SK-N-SH (cell line): ENCODE data around the gene CEACAM20. TPM values are rescaled to one million over a fixed set of nuclear protein-coding genes. Genes with fewer than 3 reads are reported as not detected.

Source experiments
- CTCF ChIA-PET: fragments of 300-600, 350-600 bp; formaldehyde crosslinking; extraction: SDS; loops from one replicate; lab custom pipeline; 2021; lab: Yijun Ruan, JAX
- POLR2A ChIA-PET: fragments of 350-600 bp; sonication (Branson Sonifier 250); formaldehyde crosslinking; extraction: SDS; loops from one replicate; lab custom pipeline; 2020; ENCODE audit warnings: antibody characterized with exemption, inconsistent platforms; lab: Yijun Ruan, JAX
- DNase-seq: peaks from one replicate; pipeline ENCODE4 v3.0.0; 2012
- H2AFZ ChIP-seq: fragments of 200-600 bp; sonication (generic); 2 replicates; pipeline ENCODE4 v1.8.1; 2016; ENCODE audit warnings: antibody characterized with exemption, mild to moderate bottlenecking, low read depth
- H3F3A ChIP-seq: fragments of 200-600 bp; sonication (generic); replicated peaks from 2 replicates; pipeline ENCODE3; 2016; ENCODE audit warnings: antibody characterized with exemption, mild to moderate bottlenecking; ENCODE audit not compliant: insufficient read depth
- H3K27ac ChIP-seq, 2 experiments: fragments of 200-500 bp in 1 of 2; fragments of 200-600 bp in 1 of 2; sonication (Bioruptor generic) in 1 of 2; sonication (generic), shearing (Covaris generic) in 1 of 2; 2 replicates each; pipeline versions ENCODE4 v1.5.1 to v1.6.1; 2014 to 2016; ENCODE audit warnings: low read depth in 2 of 2, inconsistent platforms in 1 of 2, low read length in 1 of 2, mild to moderate bottlenecking in 1 of 2, mixed read lengths in 1 of 2
- H3K27me3 ChIP-seq: fragments of 200-600 bp; sonication (generic), shearing (Covaris generic); 2 replicates; pipeline ENCODE4 v1.6.1; 2016; ENCODE audit warnings: mixed run types; ENCODE audit not compliant: insufficient read depth
- H3K36me3 ChIP-seq, 2 experiments: fragments of 200-500 bp in 1 of 2; fragments of 200-600 bp in 1 of 2; sonication (Bioruptor generic) in 1 of 2; sonication (generic) in 1 of 2; replicated peaks in 1 of 2; 2 replicates each; pipeline versions ENCODE3 to v1.5.1; 2014 to 2016; ENCODE audit warnings: low read length in 1 of 2, mild to moderate bottlenecking in 1 of 2; ENCODE audit not compliant: insufficient read depth in 2 of 2, control insufficient read depth in 1 of 2
- H3K4me1 ChIP-seq, 2 experiments: fragments of 200-500 bp in 1 of 2; fragments of 200-600 bp in 1 of 2; sonication (Bioruptor generic) in 1 of 2; sonication (generic), shearing (Covaris generic) in 1 of 2; 2 replicates each; pipeline versions ENCODE4 v1.5.1 to v1.6.1; 2014 to 2016; ENCODE audit warnings: low read depth in 1 of 2, low read length in 1 of 2, mixed run types in 1 of 2; ENCODE audit not compliant: insufficient read depth in 2 of 2, control insufficient read depth in 1 of 2
- H3K4me2 ChIP-seq: fragments of 200-600 bp; sonication (generic), shearing (Covaris generic); 2 replicates; pipeline ENCODE4 v1.6.1; 2017; ENCODE audit warnings: mixed run types
- H3K4me3 ChIP-seq, 2 experiments: fragments of 200-500 bp in 1 of 2; fragments of 200-600 bp in 1 of 2; sonication (Bioruptor generic) in 1 of 2; sonication (generic), shearing (Covaris generic) in 1 of 2; 2 replicates each; pipeline versions ENCODE4 v1.5.1 to v1.8.1; 2014 to 2016; ENCODE audit warnings: low read depth in 2 of 2, inconsistent platforms in 1 of 2, low read length in 1 of 2, mild to moderate bottlenecking in 1 of 2, mixed read lengths in 1 of 2, moderate library complexity in 1 of 2
- H3K79me2 ChIP-seq: fragments of 200-600 bp; sonication (generic); 2 replicates; pipeline ENCODE4 v1.8.1; 2017; ENCODE audit warnings: mild to moderate bottlenecking; ENCODE audit not compliant: insufficient read depth
- H3K9ac ChIP-seq: fragments of 200-600 bp; sonication (generic); 2 replicates; pipeline ENCODE4 v1.6.1; 2017; ENCODE audit warnings: mixed run types
- H3K9me2 ChIP-seq: fragments of 200-600 bp; sonication (generic); 2 replicates; pipeline ENCODE4 v1.6.1; 2017; ENCODE audit warnings: mixed run types
- H3K9me3 ChIP-seq: fragments of 200-600 bp; sonication (generic); 2 replicates; pipeline ENCODE4 v1.6.1; 2017; ENCODE audit warnings: mixed run types, mild to moderate bottlenecking, moderate library complexity
- H4K20me1 ChIP-seq: fragments of 200-600 bp; sonication (generic); 2 replicates; pipeline ENCODE4 v1.6.1; 2017; ENCODE audit warnings: mild to moderate bottlenecking, mixed run types; ENCODE audit not compliant: insufficient read depth
- FOXM1 ChIP-seq: IDR thresholded peaks from 2 replicates; pipeline ENCODE4 v1.4.0; 2012; ENCODE audit warnings: low read depth, mild to moderate bottlenecking
- GATA2 ChIP-seq: sonication (generic); formaldehyde crosslinking; IDR thresholded peaks from 2 replicates; pipeline ENCODE4 v1.5.0; 2020; ENCODE audit warnings: mild to moderate bottlenecking, missing genetic modification reagents
- MAX ChIP-seq: IDR thresholded peaks from 2 replicates; pipeline ENCODE4 v1.4.0; 2012; ENCODE audit warnings: low read depth
- MEF2A ChIP-seq: IDR thresholded peaks from 2 replicates; pipeline ENCODE4 v1.4.0; 2012; ENCODE audit warnings: low read depth, borderline replicate concordance
- NFIC ChIP-seq: IDR thresholded peaks from 2 replicates; pipeline ENCODE4 v1.4.0; 2012; ENCODE audit warnings: borderline replicate concordance
- RCOR1 ChIP-seq: fragments of 150-350 bp; IDR thresholded peaks from 2 replicates; pipeline ENCODE4 v1.6.1; 2017; ENCODE audit warnings: antibody characterized with exemption, low read length
- REST ChIP-seq: IDR thresholded peaks from 2 replicates; pipeline ENCODE4 v1.6.1; 2012; ENCODE audit warnings: mild to moderate bottlenecking, low read depth, low read length, moderate library complexity
- SMC3 ChIP-seq: IDR thresholded peaks from 2 replicates; pipeline ENCODE4 v1.6.1; 2012; ENCODE audit warnings: low read depth, low read length, improper control_type of control experiment
- TAF1 ChIP-seq: IDR thresholded peaks from 2 replicates; pipeline ENCODE4 v1.6.1; 2012; ENCODE audit warnings: low read depth, mild to moderate bottlenecking, low read length, moderate library complexity, borderline replicate concordance
- YY1 ChIP-seq: IDR thresholded peaks from 2 replicates; pipeline ENCODE4 v1.4.0; 2012; ENCODE audit warnings: low read depth, mild to moderate bottlenecking
- WGBS: methylation state at CpG from one replicate; pipeline ENCODE4 v1.1.6; 2017; ENCODE audit warnings: low lambda C conversion rate; 5-methylcytosine and 5-hydroxymethylcytosine counted together
- polyA plus RNA-seq, 3 experiments: library from polyadenylated mRNA; depleted of rRNA; stranded (reverse); fragments of >200 nt; gene quantifications; 2 replicates each; pipeline ENCODE4 v1.2.3, GENCODE V29; 2012

Gene CEACAM20
- polyA plus RNA-seq, 1 of the 3 experiments (the other 2 are of a cell fraction), result not detected

- POLR2A ChIA-PET, result no interaction called here
- WGBS, result 8% methylated on average over 4 of the region's 4 CpGs
- CTCF ChIA-PET, result interaction anchor here (0.7 to 1.3 kb wide), 2 partner anchors 9 to 45 kb away, joined by 4 read pairs; no protein-coding TSS in a partner anchor
These were observed 3.6 kb downstream of the CEACAM20 start for GRCh38 chr19:44525721-44526430.

GRCh38 chr19:44521370-44521769 lies 8.1 kb downstream of the CEACAM20 start:
- H3K4me1 ChIP-seq, result no peaks in the 10 kb centered on the region
- no peaks in the 10 kb centered on the region for H3K9me2 ChIP-seq
- H3K9ac ChIP-seq, result no peak overlapping the region
- no peak for TF ChIP-seq MEF2A
- no peak for TF ChIP-seq REST
- no peak for TF ChIP-seq NFIC
- no peak for TF ChIP-seq SMC3
- no peak for TF ChIP-seq MAX
- TF ChIP-seq FOXM1, result no peak
- TF ChIP-seq TAF1, result no peak
- H3K9me3 ChIP-seq, result no peaks in the 10 kb centered on the region
- POLR2A ChIA-PET, result no interaction called here
- no peaks in the 10 kb centered on the region for H3K36me3 ChIP-seq
- no peak overlapping the region for H3K4me2 ChIP-seq
- H3F3A ChIP-seq, result no peaks in the 10 kb centered on the region
- DNase-seq, result no peak
- CTCF ChIA-PET, result no interaction called here
- H4K20me1 ChIP-seq, result no peaks in the 10 kb centered on the region
- 50% methylated on average over 2 of the region's 2 CpGs for WGBS
- no peak overlapping the region for H3K4me3 ChIP-seq
- H2AFZ ChIP-seq, result no peak overlapping the region
- H3K79me2 ChIP-seq, result no peaks in the 10 kb centered on the region
- no peak overlapping the region for H3K27ac ChIP-seq
- peaks cover 32% of the 10 kb centered on the region; the same call in 1 of the 2 replicates for H3K27me3 ChIP-seq

More at GRCh38 chr19:44525721-44526430, 3.6 kb downstream of the CEACAM20 start:
- Histone ChIP-seq H2AFZ (no peak overlapping the region), H3K9me3 (no peaks in the 10 kb centered on the region), H3K79me2 (no peaks in the 10 kb centered on the region), H3K36me3 (no peaks in the 10 kb centered on the region), H3F3A (no peaks in the 10 kb centered on the region), H4K20me1 (no peaks in the 10 kb centered on the region), H3K9me2 (no peaks in the 10 kb centered on the region), H3K27me3 (peaks cover 76% of the 10 kb centered on the region; the same call in 1 of the 2 replicates), H3K4me2 (no peak overlapping the region), H3K4me1 (no peaks in the 10 kb centered on the region), H3K4me3 (no peak overlapping the region)
- no peak for DNase-seq
- no peak for TF ChIP-seq GATA2 (CRISPR knock-in tag)
- TF ChIP-seq YY1, result no peak
- no peak for TF ChIP-seq RCOR1
- TF ChIP-seq MEF2A, result no peak
- TF ChIP-seq, all 33 proteins: peak for 0
- no peak overlapping the region for H3K27ac ChIP-seq
- no peak overlapping the region for H3K9ac ChIP-seq
